ENCODE results near the gene ATP2B2.

DNA sequence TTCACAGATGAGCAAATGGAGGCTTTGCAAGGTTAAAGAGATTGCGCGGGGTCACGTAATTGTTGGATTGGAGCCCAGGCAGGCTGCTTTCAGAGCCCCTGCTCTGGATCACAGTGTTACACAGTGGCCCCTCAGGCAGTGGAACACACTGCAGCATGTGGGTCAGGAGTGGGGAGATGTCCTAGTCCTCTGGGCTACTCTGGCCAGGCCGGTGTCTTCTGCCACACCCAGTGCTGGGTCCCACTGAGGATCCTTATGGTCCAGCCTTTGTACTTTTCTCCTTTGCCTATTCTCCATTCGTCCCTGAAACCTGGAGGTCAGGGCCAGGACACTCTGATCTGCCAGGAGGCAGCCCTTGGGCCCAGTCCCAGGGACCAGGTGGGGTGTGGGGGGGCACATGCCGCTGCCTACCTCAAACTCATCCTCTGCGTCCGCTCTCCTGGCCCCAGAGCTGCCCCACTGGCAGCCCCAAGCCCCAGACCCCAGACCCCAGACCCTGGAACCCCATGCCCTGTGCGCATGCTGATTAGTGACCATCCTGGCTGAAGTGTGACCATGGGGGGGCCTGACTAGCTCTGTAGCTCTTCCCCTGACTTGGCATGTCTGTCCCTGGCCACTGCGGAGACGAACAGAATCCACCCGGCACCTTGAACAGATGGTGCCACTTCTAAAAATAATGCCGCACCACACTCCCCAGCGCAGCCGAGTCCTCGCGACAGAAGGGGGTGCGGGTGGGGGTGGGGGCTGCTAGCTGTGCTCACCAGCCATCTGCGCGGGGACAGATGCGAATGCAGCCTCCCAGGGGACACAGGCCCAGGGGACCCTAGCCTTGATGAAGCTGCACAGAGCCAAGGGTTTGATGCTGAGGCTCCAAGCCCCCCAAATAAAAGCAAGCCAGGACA, 41.6 kb downstream of the ATP2B2 start:
- no peak for TF ChIP-seq POLR2A (IDR thresholded peaks at IDR 0.05)
- TF ChIP-seq, protein P1, sequence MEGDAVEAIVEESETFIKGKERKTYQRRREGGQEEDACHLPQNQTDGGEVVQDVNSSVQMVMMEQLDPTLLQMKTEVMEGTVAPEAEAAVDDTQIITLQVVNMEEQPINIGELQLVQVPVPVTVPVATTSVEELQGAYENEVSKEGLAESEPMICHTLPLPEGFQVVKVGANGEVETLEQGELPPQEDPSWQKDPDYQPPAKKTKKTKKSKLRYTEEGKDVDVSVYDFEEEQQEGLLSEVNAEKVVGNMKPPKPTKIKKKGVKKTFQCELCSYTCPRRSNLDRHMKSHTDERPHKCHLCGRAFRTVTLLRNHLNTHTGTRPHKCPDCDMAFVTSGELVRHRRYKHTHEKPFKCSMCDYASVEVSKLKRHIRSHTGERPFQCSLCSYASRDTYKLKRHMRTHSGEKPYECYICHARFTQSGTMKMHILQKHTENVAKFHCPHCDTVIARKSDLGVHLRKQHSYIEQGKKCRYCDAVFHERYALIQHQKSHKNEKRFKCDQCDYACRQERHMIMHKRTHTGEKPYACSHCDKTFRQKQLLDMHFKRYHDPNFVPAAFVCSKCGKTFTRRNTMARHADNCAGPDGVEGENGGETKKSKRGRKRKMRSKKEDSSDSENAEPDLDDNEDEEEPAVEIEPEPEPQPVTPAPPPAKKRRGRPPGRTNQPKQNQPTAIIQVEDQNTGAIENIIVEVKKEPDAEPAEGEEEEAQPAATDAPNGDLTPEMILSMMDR (IDR thresholded peaks at IDR 0.05) = no peak

Measured in uterus (tissue), 2 donors.